Esophagus squamous epithelium (tissue), 5 donors: Measurements from ENCODE around the gene UBA5. TPM values are rescaled to one million over a fixed set of nuclear protein-coding genes. Genes with fewer than 3 reads are reported as not detected.
"Not testable (repeated sequence)": the region's sequence is repeated elsewhere in the genome, so short reads cannot be mapped to it uniquely, and the experiment has no call there.

ENCODE experiments used
- DNase-seq: peaks from one replicate; lab custom pipeline; 2025; lab: John Stamatoyannopoulos, UW
- H3K27ac ChIP-seq, 4 donors: fragments of 200-600 bp; sonication (generic); one replicate each; pipeline ENCODE4 v1.5.1; 2016 to 2019; ENCODE audit warnings: mild to moderate bottlenecking in 1 of 4
- H3K27me3 ChIP-seq, 4 donors: fragments of 200-600 bp; sonication (generic); 1 replicate in 3 of 4; 2 replicates in 1 of 4; pipeline versions ENCODE4 v1.5.1 to v1.6.0; 2017 to 2021; ENCODE audit warnings: antibody characterized with exemption in 1 of 4
- H3K36me3 ChIP-seq, 3 donors: fragments of 200-600 bp; sonication (generic); one replicate each; pipeline ENCODE4 v1.5.1; 2016 to 2019
- H3K4me1 ChIP-seq, 3 donors: fragments of 200-600 bp; sonication (generic); one replicate each; pipeline ENCODE4 v1.5.1; 2017 to 2019
- H3K4me3 ChIP-seq, 4 donors: fragments of 200-600 bp; sonication (generic); 1 replicate in 3 of 4; 2 replicates in 1 of 4; pipeline ENCODE4 v1.5.1; 2016 to 2019; ENCODE audit warnings: mild to moderate bottlenecking in 2 of 4, moderate library complexity in 1 of 4
- H3K9me3 ChIP-seq, 3 donors: fragments of 200-600 bp; sonication (generic); one replicate each; pipeline ENCODE4 v1.5.1; 2016 to 2019
- CTCF ChIP-seq, 6 experiments: fragments of 450-650 bp in 4 of 6; fragments of 200-600 bp in 2 of 6; sonication (generic) in 2 of 6; IDR thresholded peaks; one replicate each; pipeline ENCODE4 v1.5.1; 2016 to 2019; ENCODE audit warnings: antibody characterized with exemption in 6 of 6, mild to moderate bottlenecking in 4 of 6, moderate library complexity in 4 of 6
- POLR2A ChIP-seq, 4 donors: fragments of 450-650 bp; IDR thresholded peaks; one replicate each; pipeline ENCODE4 v1.6.1; 2017; ENCODE audit warnings: antibody characterized with exemption in 4 of 4, mild to moderate bottlenecking in 4 of 4, moderate library complexity in 3 of 4
- WGBS, 2 donors: methylation state at CpG; one replicate each; pipeline ENCODE4 v1.1.5; 2018; 5-methylcytosine and 5-hydroxymethylcytosine counted together
- intact Hi-C: fragments of 100-400 bp; cut with DNase I; formaldehyde crosslinking; loops from one replicate; pipeline ENCODE4 v1.15.0; 2022
- total RNA-seq, 4 donors: library from RNA; depleted of rRNA; stranded (reverse); fragments of >200 nt; gene quantifications; one replicate each; pipeline ENCODE4 v1.1.0, GENCODE V29; 2016
- donor health status: DM: yes; HTN: yes; CAD: no.

The UBA5 gene
- total RNA-seq: 10 to 100 TPM; 22.1 to 36.1 (median 31.7) TPM

- Histone ChIP-seq H3K9me3 (no peaks in the 10 kb centered on the region), H3K27ac (peak within 1 kb of the TSS; percentile 87 to 97 (median 93)), H3K4me1 (peaks cover 0 to 57% (median 20%) of the 10 kb centered on the region in 3 donors), H3K36me3 (no peaks in the 10 kb centered on the region), H3K4me3 (peak within 1 kb of the TSS; percentile 71 to 92 (median 84)), H3K27me3 (no peaks in the 10 kb centered on the region)
- intact Hi-C loops: no loop called here
- peak in 1 of 4 donors; percentile 40 for TF ChIP-seq POLR2A (IDR thresholded peaks at IDR 0.05)
- TF ChIP-seq CTCF (IDR thresholded peaks at IDR 0.05): no peak
- no peak for DNase-seq
- 0% methylated on average over 3 to 8 of the region's 64 CpGs for WGBS, 2 donors
These were observed at the start of gene UBA5 for GRCh38 chr3:132660052-132660810. TSS of gene UBA5 (plus strand) at chr3:132660329. CDS start at chr3:132660538, 209 bp downstream.

- intact Hi-C loops, H3K4me1 ChIP-seq, H3K27me3 ChIP-seq, H3K4me3 ChIP-seq, H3K27ac ChIP-seq, H3K9me3 ChIP-seq, DNase-seq: not testable (repeated sequence)
- H3K36me3 ChIP-seq: peaks cover 0 to 23% (median 0%) of the 10 kb centered on the region in 3 donors
- 92 to 98% methylated on average over 3 of the region's 3 CpGs for WGBS, 2 donors
These were observed 44.8 kb upstream of the UBA5 start for GRCh38 chr3:132615301-132615700.

GRCh38 chr3:132615881-132616280 lies 44.2 kb upstream of the UBA5 start:
- Histone ChIP-seq H3K4me1 (no peaks in the 10 kb centered on the region), H3K4me3 (no peak overlapping the region), H3K27ac (no peak overlapping the region), H3K36me3 (peaks cover 0 to 29% (median 0%) of the 10 kb centered on the region in 3 donors), H3K9me3 (no peaks in the 10 kb centered on the region), H3K27me3 (no peaks in the 10 kb centered on the region)
- TF ChIP-seq POLR2A (IDR thresholded peaks at IDR 0.05): no peak
- TF ChIP-seq CTCF (IDR thresholded peaks at IDR 0.05): no peak
- WGBS, 2 donors: 42 to 48% methylated on average over 3 of the region's 3 CpGs
- intact Hi-C loops: no loop called here
- DNase-seq: no peak

GRCh38 chr3:132616780-132617179 lies 43.3 kb upstream of the UBA5 start:
- no peaks in the 10 kb centered on the region for H3K9me3 ChIP-seq
- 100% methylated on average over 1 of the region's 1 CpG for WGBS, 2 donors
- DNase-seq: no peak
- H3K27me3 ChIP-seq: no peaks in the 10 kb centered on the region
- H3K4me3 ChIP-seq: no peak overlapping the region
- peaks cover 0 to 35% (median 0%) of the 10 kb centered on the region in 3 donors for H3K36me3 ChIP-seq
- TF ChIP-seq CTCF (IDR thresholded peaks at IDR 0.05) (no peak), POLR2A (IDR thresholded peaks at IDR 0.05) (no peak)
- intact Hi-C loops: no loop called here
- no peaks in the 10 kb centered on the region for H3K4me1 ChIP-seq
- H3K27ac ChIP-seq: no peak overlapping the region

- H3K27ac ChIP-seq: no peak overlapping the region
- 48 to 62% methylated on average over 1 of the region's 1 CpG for WGBS, 2 donors
- H3K9me3 ChIP-seq: no peaks in the 10 kb centered on the region
- H3K4me3 ChIP-seq: no peak overlapping the region
- H3K4me1 ChIP-seq: peaks cover 0 to 19% (median 0%) of the 10 kb centered on the region in 3 donors
- intact Hi-C loops: no loop called here
- TF ChIP-seq POLR2A (IDR thresholded peaks at IDR 0.05): no peak
- no peak for TF ChIP-seq CTCF (IDR thresholded peaks at IDR 0.05)
- peaks cover 0 to 37% (median 0%) of the 10 kb centered on the region in 3 donors for H3K36me3 ChIP-seq
- no peaks in the 10 kb centered on the region for H3K27me3 ChIP-seq
- DNase-seq: no peak
These were observed 38.0 kb upstream of the UBA5 start for GRCh38 chr3:132622148-132622547.
